Renal pelvis (tissue), 4 donors: ENCODE measurements around the gene SPP2. TPM values are rescaled to one million over a fixed set of nuclear protein-coding genes. Genes with fewer than 3 reads are reported as not detected.
A peak's percentile ranks its signal among the peaks of the same experiment; 100 is the strongest.

Experiments
- DNase-seq: peaks from one replicate; pipeline ENCODE4 v3.0.0-alpha.2; 2013
- polyA plus RNA-seq, 3 donors: library from polyadenylated mRNA; unstranded; fragments of 120-200 nt; gene quantifications; one replicate each; pipeline ENCODE4 v1.2.1, GENCODE V29; 2013; ENCODE audit not compliant: insufficient read length in 3 of 3

Gene SPP2
- polyA plus RNA-seq, 3 donors = not detected

- DNase-seq = no peak
These were observed 12.3 kb upstream of the SPP2 start for GRCh38 chr2:234038076-234038802.

- DNase-seq = no peak
These were observed 6.3 kb upstream of the SPP2 start for GRCh38 chr2:234044157-234044556.

- DNase-seq = no peak
These were observed 4.0 kb upstream of the SPP2 start for GRCh38 chr2:234046521-234046920.

- no peak for DNase-seq
These were observed 3.1 kb upstream of the SPP2 start for GRCh38 chr2:234047361-234047760.

- no peak for DNase-seq
These were observed 2.5 kb upstream of the SPP2 start for GRCh38 chr2:234048049-234048448.

GRCh38 chr2:234051374-234052070 is 1.0 kb downstream of the SPP2 start:
- no peak for DNase-seq

- DNase-seq = no peak
These were observed 8.4 kb downstream of the SPP2 start for GRCh38 chr2:234058881-234059280.

- DNase-seq = no peak
These were observed 9.7 kb downstream of the SPP2 start for GRCh38 chr2:234060236-234060635.

- DNase-seq = no peak
These were observed 11.2 kb downstream of the SPP2 start for GRCh38 chr2:234061624-234062257.

GRCh38 chr2:234066587-234066986 is 16.1 kb downstream of the SPP2 start:
- no peak for DNase-seq

GRCh38 chr2:234071664-234072063 is 21.2 kb downstream of the SPP2 start:
- DNase-seq = no peak

- DNase-seq = no peak
These were observed 22.0 kb downstream of the SPP2 start for GRCh38 chr2:234072454-234072853.

- no peak for DNase-seq
These were observed 24.4 kb downstream of the SPP2 start for GRCh38 chr2:234074751-234075517.

GRCh38 chr2:234075518-234075915 is 25.0 kb downstream of the SPP2 start:
- DNase-seq = no peak

GRCh38 chr2:234075947-234076346 is 25.4 kb downstream of the SPP2 start:
- no peak for DNase-seq

GRCh38 chr2:234076451-234076850 is 25.9 kb downstream of the SPP2 start:
- no peak for DNase-seq

- no peak for DNase-seq
These were observed 27.6 kb downstream of the SPP2 start for GRCh38 chr2:234078129-234078528.

- peak; percentile 21 for DNase-seq
These were observed 31.7 kb downstream of the SPP2 start for GRCh38 chr2:234081970-234082822.

- DNase-seq = no peak
These were observed 33.3 kb downstream of the SPP2 start for GRCh38 chr2:234083572-234084348.

GRCh38 chr2:234091432-234091879 is 41.0 kb downstream of the SPP2 start:
- DNase-seq = peak; percentile 47
